K562 (cell line): ENCODE data around the gene ACO2. TPM values are rescaled to one million over a fixed set of nuclear protein-coding genes. Genes with fewer than 3 reads are reported as not detected.

Experiments
- ATAC-seq: fragments of 200-7000 bp; cut with Tn5 transposase; 3 replicates; pipeline ENCODE4 v1.9.1; 2020; ENCODE audit warnings: moderate library complexity
- BruUV-seq: library from RNA; stranded (reverse); fragments of 400-500 nt; replicated peaks from 2 replicates; lab custom pipeline; 2021; lab: Mats Ljungman, UMichigan
- CTCF ChIA-PET: fragments of 300-600 bp; formaldehyde crosslinking; extraction: SDS; loops from one replicate; lab custom pipeline; 2021; ENCODE audit warnings: low intra/inter-chr PET ratio; lab: Yijun Ruan, JAX
- POLR2A ChIA-PET: fragments of 300-600, 350-650 bp; sonication (Branson Sonifier 250); formaldehyde crosslinking; extraction: SDS; loops from one replicate; lab custom pipeline; 2021; ENCODE audit warnings: antibody characterized with exemption, inconsistent platforms; lab: Yijun Ruan, JAX
- DNase-seq, 4 experiments: peaks; one replicate each; pipeline versions ENCODE4 v3.0.0 to v3.0.0-alpha.2; 2011 to 2018; ENCODE audit warnings: low spot score in 3 of 4, mixed read lengths in 3 of 4; ENCODE audit errors: extremely low read depth in 1 of 4
- FAIRE-seq: peaks from 2 replicates; lab custom pipeline; 2011; peaks lifted over from hg19 to GRCh38; lab: Jason Lieb, UNC
- H2AFZ ChIP-seq: 2 replicates; pipeline ENCODE4 v1.6.0; 2011; ENCODE audit warnings: low read depth, low read length, control low read depth, inconsistent platforms
- H3K27ac ChIP-seq: fragments of 200-600 bp; 3 replicates; pipeline ENCODE4 v1.8.0; 2011; ENCODE audit warnings: low read depth, mild to moderate bottlenecking, control low read depth, inconsistent platforms, low read length, moderate library complexity, mixed read lengths; ENCODE audit errors: extremely low read depth
- H3K27me3 ChIP-seq, 2 experiments: fragments of 300-600 bp in 1 of 2; 2 replicates in 1 of 2; 3 replicates in 1 of 2; pipeline versions ENCODE4 v1.6.0 to v1.8.0; 2011; ENCODE audit warnings: inconsistent platforms in 2 of 2, low read length in 2 of 2, mild to moderate bottlenecking in 1 of 2, mixed read lengths in 1 of 2, moderate library complexity in 1 of 2; ENCODE audit not compliant: control insufficient read depth in 2 of 2, insufficient read depth in 2 of 2
- H3K36me3 ChIP-seq: fragments of 300-600 bp; 3 replicates; pipeline ENCODE4 v1.8.0; 2011; ENCODE audit warnings: mild to moderate bottlenecking, low read length, inconsistent platforms; ENCODE audit not compliant: control insufficient read depth, insufficient read depth
- H3K4me1 ChIP-seq, 2 experiments: fragments of 200-600 bp in 1 of 2; replicated peaks in 1 of 2; 2 replicates in 1 of 2; 3 replicates in 1 of 2; pipeline versions ENCODE4 v1.5.1 to v1.8.0; 2011; ENCODE audit warnings: inconsistent platforms in 2 of 2, low read length in 2 of 2, mild to moderate bottlenecking in 1 of 2, mixed read lengths in 1 of 2, moderate library complexity in 1 of 2; ENCODE audit not compliant: control insufficient read depth in 2 of 2, insufficient read depth in 2 of 2
- H3K4me2 ChIP-seq: 2 replicates; pipeline ENCODE4 v1.6.1; 2011; ENCODE audit warnings: low read length, control low read depth, inconsistent platforms, mixed read lengths; ENCODE audit not compliant: insufficient read depth
- H3K4me3 ChIP-seq: fragments of 200-600 bp; sonication (generic), shearing (Covaris generic); 2 replicates; pipeline ENCODE4 v1.5.1; 2016; ENCODE audit warnings: control low read depth, inconsistent platforms
- H3K79me2 ChIP-seq: fragments of 200-600 bp; 3 replicates; pipeline ENCODE4 v1.8.0; 2011; ENCODE audit warnings: low read length, inconsistent platforms; ENCODE audit not compliant: control insufficient read depth, insufficient read depth
- H3K9ac ChIP-seq, 2 experiments: 2 replicates each; pipeline versions ENCODE4 v1.6.0 to v1.6.1; 2011; ENCODE audit warnings: low read depth in 2 of 2, low read length in 2 of 2, control low read depth in 1 of 2, inconsistent platforms in 1 of 2, mild to moderate bottlenecking in 1 of 2, mixed read lengths in 1 of 2; ENCODE audit not compliant: insufficient read depth in 1 of 2
- H3K9me1 ChIP-seq: one replicate; pipeline ENCODE4 v1.6.0; 2011; ENCODE audit warnings: inconsistent platforms, mild to moderate bottlenecking, low read length, moderate library complexity; ENCODE audit not compliant: control insufficient read depth, insufficient read depth
- H3K9me3 ChIP-seq: replicated peaks from 2 replicates; pipeline ENCODE4 v1.5.1; 2011; ENCODE audit warnings: low read depth, low read length, inconsistent platforms; ENCODE audit not compliant: control insufficient read depth, insufficient read depth
- H4K20me1 ChIP-seq: replicated peaks from 2 replicates; pipeline ENCODE4 v1.6.1; 2011; ENCODE audit warnings: low read length, inconsistent platforms, mixed read lengths; ENCODE audit not compliant: control insufficient read depth, insufficient read depth
- MECOM ChIP-seq: fragments of 250-450 bp; sonication (Bioruptor Pico); IDR thresholded peaks from 2 replicates; pipeline ENCODE4 v1.8.0; 2022; ENCODE audit warnings: inconsistent platforms
- PML ChIP-seq: IDR thresholded peaks from 2 replicates; pipeline ENCODE4 v1.6.1; 2012; ENCODE audit warnings: low read length, inconsistent platforms
- POLR2G ChIP-seq: fragments of 200-400 bp; formaldehyde crosslinking; IDR thresholded peaks from 2 replicates; pipeline ENCODE4 v1.6.1; 2017; ENCODE audit warnings: low read depth, mild to moderate bottlenecking, antibody characterized with exemption, low read length, moderate library complexity
- RBFOX2 ChIP-seq: fragments of 200-400 bp; formaldehyde crosslinking; IDR thresholded peaks from 2 replicates; pipeline ENCODE4 v1.6.1; 2017; ENCODE audit warnings: low read depth, mild to moderate bottlenecking, low read length, moderate library complexity
- RBM25 ChIP-seq: fragments of 200-400 bp; formaldehyde crosslinking; IDR thresholded peaks from 2 replicates; pipeline ENCODE4 v1.6.1; 2018; ENCODE audit warnings: low read length, low read depth, moderate library complexity; ENCODE audit not compliant: severe bottlenecking
- WGBS: fragments of 100-300 bp; shearing (Covaris generic); methylation state at CpG from one replicate; pipeline ENCODE4 v1.1.6; 2016; ENCODE audit warnings: low coverage, mixed read lengths; ENCODE audit not compliant: insufficient coverage; ENCODE audit errors: missing lambda C conversion rate; 5-methylcytosine and 5-hydroxymethylcytosine counted together
- in situ Hi-C: fragments of 300-500 bp; cut with MboI; formaldehyde crosslinking; loops from 4 replicates; pipeline ENCODE4 v1.15.0; 2018; ENCODE audit warnings: inconsistent platforms, mixed read lengths
- intact Hi-C: fragments of 100-400 bp; cut with micrococcal nuclease; formaldehyde crosslinking; loops from 2 replicates; pipeline ENCODE4 v1.14.2; 2022
- polyA plus RNA-seq, 8 experiments: library from polyadenylated mRNA; depleted of rRNA in 4 of 8; stranded (reverse) in 5 of 8; unstranded in 3 of 8; fragments of >200 nt; fragmentation: Nextera tagmentation in 2 of 8; fragmentation: Illumina TruSeq in 1 of 8; extraction: Ambion mirVana in 2 of 8; extraction: Trizol in 1 of 8; gene quantifications; 2 replicates each; pipeline versions ENCODE4 v1.2.1 to v1.2.3, GENCODE V29; 2011 to 2014; ENCODE audit warnings: inconsistent platforms in 1 of 8, missing spikeins in 1 of 8
- total RNA-seq, 7 experiments: library from RNA; depleted of rRNA in 6 of 7; stranded (reverse); fragments of >200 nt in 6 of 7; fragmentation: Illumina TruSeq in 2 of 7; extraction: Trizol in 2 of 7; gene quantifications; 2 replicates each; pipeline versions ENCODE4 v1.2.1 to v1.2.3, GENCODE V29; 2011 to 2021; ENCODE audit warnings: low replicate concordance in 1 of 7

The ACO2 gene
- total and polyA plus RNA-seq, 9 of the 15 experiments (the other 6 are each of a cell fraction or from before 2014, with no cell fraction given) = 16.2 to 119 (median 43.2) TPM

DNA sequence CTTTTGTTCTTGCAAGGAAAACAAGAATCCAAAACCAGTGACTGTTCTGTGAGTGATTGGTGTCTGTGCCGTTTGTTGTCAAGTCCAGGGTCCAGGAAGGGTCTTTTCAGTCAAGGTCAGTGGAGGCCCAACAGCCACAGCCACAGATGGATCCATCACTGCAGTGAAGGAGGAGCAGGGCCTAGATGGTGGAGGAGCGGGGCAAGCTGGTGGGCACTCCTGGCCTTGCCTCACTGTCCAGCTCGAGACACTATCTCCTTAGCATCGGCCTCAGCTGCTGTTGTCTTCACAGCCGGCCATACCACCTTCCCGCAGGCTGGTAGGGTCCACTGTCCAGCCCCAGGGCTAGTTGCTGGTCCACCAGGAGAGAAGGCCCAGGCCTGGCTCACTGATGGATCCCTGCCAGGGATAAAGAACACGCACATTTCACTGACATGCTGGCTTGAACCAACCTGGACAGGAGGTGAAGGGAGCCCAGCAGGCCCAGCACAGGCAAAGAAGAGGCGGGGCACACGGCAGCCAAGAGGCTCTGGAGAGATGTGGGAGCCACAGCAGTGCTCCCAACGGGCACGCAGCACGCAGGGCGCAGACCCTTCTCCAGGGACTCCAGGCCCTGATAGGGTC lies 60.1 kb downstream of the ACO2 start:
- WGBS = 91% methylated on average over 6 of the region's 13 CpGs
- DNase-seq (no peak), ATAC-seq (no peak), FAIRE-seq (no peak)
- POLR2A ChIA-PET = interaction anchor here (0.7 to 1.0 kb wide), 2 partner anchors 11 to 125 kb away, joined by 3 to 7 read pairs; no protein-coding TSS in a partner anchor
- Histone ChIP-seq H3K9ac (peak overlapping the region in 1 of 2 experiments; percentile 52; a peak in 1 of 4 replicates), H3K4me3 (no peak overlapping the region), H3K27ac (no peak overlapping the region), H3K4me2 (no peak overlapping the region), H3K79me2 (peaks cover 24% of the 10 kb centered on the region), H4K20me1 (peaks cover 7% of the 10 kb centered on the region), H3K9me1 (no peaks in the 10 kb centered on the region), H2AFZ (no peak overlapping the region), H3K27me3 (no peaks in the 10 kb centered on the region), H3K9me3 (no peaks in the 10 kb centered on the region), H3K36me3 (peaks cover 95% of the 10 kb centered on the region), H3K4me1 (peaks cover 8 to 68% of the 10 kb centered on the region in 2 experiments; a peak in 4 of 5 replicates)
- no TSS peak for BruUV-seq
- CTCF ChIA-PET = interaction anchor here (1.2 kb wide), 1 partner anchor 126 kb away, joined by 3 read pairs; no protein-coding TSS in a partner anchor
- TF ChIP-seq POLR2G (peak; percentile 67), RBFOX2 (peak; percentile 27; the same call in 1 of the 2 replicates), RBM25 (no peak), MECOM (CRISPR knock-in tag) (no peak), PML (0 out of 2 replicates have a peak, but pooled peaks have one; percentile 5)
- in situ Hi-C loops = loop anchor here (5.0 kb wide), 1 partner anchor 127 kb away; no protein-coding TSS in a partner anchor
- intact Hi-C loops = no loop called here
